Stomach (tissue), 9 donors: ENCODE data around the gene MLKL. TPM values are rescaled to one million over a fixed set of nuclear protein-coding genes. Genes with fewer than 3 reads are reported as not detected.

ENCODE experiments used
- DNase-seq, 2 donors: peaks; one replicate each; pipeline versions ENCODE4 v3.0.0 to v3.0.0-alpha.2; 2013 to 2019
- H3K27ac ChIP-seq, 5 donors: fragments of 200-600 bp in 4 of 5; sonication (generic) in 4 of 5; one replicate each; pipeline ENCODE4 v1.5.1; 2013 to 2019; ENCODE audit warnings: mild to moderate bottlenecking in 1 of 5, moderate library complexity in 1 of 5
- H3K27me3 ChIP-seq, 3 donors: fragments of 200-600 bp; sonication (generic); one replicate each; pipeline ENCODE4 v1.5.1; 2017 to 2019; ENCODE audit warnings: mixed run types in 1 of 3
- H3K36me3 ChIP-seq, 4 donors: fragments of 200-600 bp; sonication (generic); 1 replicate in 3 of 4; 2 replicates in 1 of 4; pipeline ENCODE4 v1.5.1; 2016 to 2019
- H3K4me1 ChIP-seq, 4 donors: fragments of 200-600 bp; sonication (generic); one replicate each; pipeline ENCODE4 v1.5.1; 2016 to 2019
- H3K4me3 ChIP-seq, 4 donors: fragments of 200-600 bp; sonication (generic) in 3 of 4; one replicate each; pipeline ENCODE4 v1.5.1; 2016 to 2019; ENCODE audit warnings: mild to moderate bottlenecking in 1 of 4
- H3K9me3 ChIP-seq, 4 donors: fragments of 200-600 bp; sonication (generic); one replicate each; pipeline ENCODE4 v1.5.1; 2016 to 2019
- CTCF ChIP-seq, 7 experiments: fragments of 450-650 bp in 4 of 7; fragments of 200-600 bp in 3 of 7; sonication (generic) in 3 of 7; IDR thresholded peaks; one replicate each; pipeline ENCODE4 v1.5.1; 2016 to 2019; ENCODE audit warnings: antibody characterized with exemption in 7 of 7, control low read depth in 2 of 7, mild to moderate bottlenecking in 1 of 7
- EP300 ChIP-seq: sonication (generic); formaldehyde crosslinking; IDR thresholded peaks from one replicate; pipeline ENCODE4 v1.6.1; 2017; ENCODE audit warnings: antibody characterized with exemption
- POLR2A ChIP-seq, 4 donors: fragments of 450-650 bp; IDR thresholded peaks; one replicate each; pipeline ENCODE4 v1.6.1; 2016; ENCODE audit warnings: antibody characterized with exemption in 4 of 4, control low read depth in 2 of 4, mild to moderate bottlenecking in 1 of 4, moderate library complexity in 1 of 4
- POLR2AphosphoS5 ChIP-seq, 3 donors: sonication (generic); formaldehyde crosslinking; IDR thresholded peaks; one replicate each; pipeline ENCODE4 v1.6.1; 2016; ENCODE audit warnings: antibody characterized with exemption in 3 of 3
- WGBS, 5 donors: extraction: QIAGEN DNeasy Blood & Tissue Kit in 3 of 5; methylation state at CpG; one replicate each; pipeline versions ENCODE4 v1.1.5 to v1.1.7; 2013 to 2018; 5-methylcytosine and 5-hydroxymethylcytosine counted together
- intact Hi-C: fragments of 100-400 bp; cut with DNase I; formaldehyde crosslinking; loops from one replicate; pipeline ENCODE4 v1.15.1; 2023; ENCODE audit warnings: low total_unique reads
- polyA plus RNA-seq, 3 donors: library from polyadenylated mRNA; stranded (reverse); fragments of 200-250 nt; gene quantifications; one replicate each; pipeline ENCODE4 v1.2.3, GENCODE V29; 2013
- total RNA-seq, 5 donors: library from RNA; depleted of rRNA; stranded (reverse); fragments of >200 nt; gene quantifications; one replicate each; pipeline versions ENCODE4 v1.1.0 to v1.2.3, GENCODE V29; 2014 to 2016
- donor health status: healthy with polysubstance abuse.
- donor health status: Bipolar disorder and iron deficiency.
- donor health status: healthy.

MLKL gene
- total and polyA plus RNA-seq, 8 donors: 6.7 to 23.3 (median 10.0) TPM

DNA sequence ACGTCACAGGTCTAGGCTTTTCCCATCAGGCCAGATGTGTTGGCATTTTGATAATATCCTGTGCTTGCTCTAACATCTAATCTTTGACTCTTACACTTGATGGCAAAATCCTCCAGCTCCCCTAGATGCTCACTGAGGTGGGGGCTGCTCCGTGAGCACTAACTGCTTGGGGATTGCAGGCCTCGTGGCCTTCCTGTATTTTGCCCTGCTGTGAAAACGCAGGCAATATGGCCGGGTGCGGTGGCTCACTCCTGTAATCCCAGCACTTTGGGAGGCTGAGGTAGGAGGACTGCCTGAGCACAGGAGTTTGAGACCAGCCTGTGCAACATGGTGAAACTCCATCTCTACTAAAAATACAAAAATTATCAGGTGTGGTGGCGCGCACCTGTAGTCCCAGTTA, 9.7 kb upstream of the MLKL start:
- no peak overlapping the region for H3K27ac ChIP-seq
- H3K36me3 ChIP-seq: peaks cover 0 to 5% (median 0%) of the 10 kb centered on the region in 4 donors
- 91 to 97% (median 95%) methylated on average over 8 of the region's 8 CpGs for WGBS, 5 donors
- TF ChIP-seq CTCF (IDR thresholded peaks at IDR 0.05) (no peak), EP300 (no peak), POLR2AphosphoS5 (IDR thresholded peaks at IDR 0.05) (no peak), POLR2A (IDR thresholded peaks at IDR 0.05) (no peak)
- no peak for DNase-seq
- H3K4me3 ChIP-seq: no peak overlapping the region
- H3K27me3 ChIP-seq: no peaks in the 10 kb centered on the region
- no peaks in the 10 kb centered on the region for H3K9me3 ChIP-seq
- intact Hi-C loops: no loop called here
- peaks cover 0 to 4% (median 0%) of the 10 kb centered on the region in 4 donors for H3K4me1 ChIP-seq

GRCh38 chr16:74709441-74709877, 8.8 kb upstream of the MLKL start:
- 0% methylated on average over 6 of the region's 6 CpGs for WGBS, 5 donors
- no peak overlapping the region for H3K4me3 ChIP-seq
- peaks cover 0 to 3% (median 0%) of the 10 kb centered on the region in 4 donors for H3K36me3 ChIP-seq
- H3K4me1 ChIP-seq: peaks cover 0 to 4% (median 0%) of the 10 kb centered on the region in 4 donors
- H3K9me3 ChIP-seq: no peaks in the 10 kb centered on the region
- TF ChIP-seq CTCF (IDR thresholded peaks at IDR 0.05): peak in 5 of 7 experiments; percentile 90 to 97 (median 92)
- TF ChIP-seq POLR2AphosphoS5 (IDR thresholded peaks at IDR 0.05): peak in 1 of 3 donors; percentile 56
- no peak for TF ChIP-seq POLR2A (IDR thresholded peaks at IDR 0.05)
- peak; percentile 88 to 92 for DNase-seq
- intact Hi-C loops: loop anchor here (5.0 kb wide), 1 partner anchor 158 kb away; no protein-coding TSS in a partner anchor
- no peaks in the 10 kb centered on the region for H3K27me3 ChIP-seq
- H3K27ac ChIP-seq: peak overlapping the region in 1 of 5 donors; percentile 4

- WGBS, 5 donors: 0 to 3% (median 0%) methylated on average over 15 to 16 of the region's 16 CpGs
- Histone ChIP-seq H3K27me3 (no peaks in the 10 kb centered on the region), H3K36me3 (peaks cover 2 to 5% (median 4%) of the 10 kb centered on the region in 4 donors), H3K4me3 (peak overlapping the region; percentile 62 to 76 (median 68)), H3K27ac (peak overlapping the region; percentile 85 to 92 (median 87)), H3K4me1 (peaks cover 18 to 59% (median 32%) of the 10 kb centered on the region in 4 donors), H3K9me3 (no peaks in the 10 kb centered on the region)
- intact Hi-C loops: no loop called here
- no peak for TF ChIP-seq POLR2AphosphoS5 (IDR thresholded peaks at IDR 0.05)
- TF ChIP-seq EP300: no peak
- TF ChIP-seq CTCF (IDR thresholded peaks at IDR 0.05): no peak
- TF ChIP-seq POLR2A (IDR thresholded peaks at IDR 0.05): no peak
- no peak for DNase-seq
Observed at GRCh38 chr16:74700116-74700437, 585 bp downstream of the MLKL start.

GRCh38 chr16:74699666-74700065, 996 bp downstream of the MLKL start:
- DNase-seq: no peak
- Histone ChIP-seq H3K9me3 (no peaks in the 10 kb centered on the region), H3K36me3 (peaks cover 3 to 9% (median 8%) of the 10 kb centered on the region in 4 donors), H3K27ac (peak overlapping the region in 4 of 5 donors; percentile 86 to 92 (median 88)), H3K27me3 (no peaks in the 10 kb centered on the region), H3K4me1 (peaks cover 18 to 59% (median 32%) of the 10 kb centered on the region in 4 donors), H3K4me3 (peak overlapping the region; percentile 62 to 76 (median 68))
- 52 to 63% (median 61%) methylated on average over 4 of the region's 4 CpGs for WGBS, 5 donors
- TF ChIP-seq POLR2A (IDR thresholded peaks at IDR 0.05): no peak
- TF ChIP-seq EP300: no peak
- no peak for TF ChIP-seq POLR2AphosphoS5 (IDR thresholded peaks at IDR 0.05)
- TF ChIP-seq CTCF (IDR thresholded peaks at IDR 0.05): no peak
- intact Hi-C loops: no loop called here
